ENCODE results near the gene CILP. TPM values are rescaled to one million over a fixed set of nuclear protein-coding genes. Genes with fewer than 3 reads are reported as not detected.

CILP gene
- total RNA-seq, 1 experiment from 2014 or later = 0.08 TPM

DNA sequence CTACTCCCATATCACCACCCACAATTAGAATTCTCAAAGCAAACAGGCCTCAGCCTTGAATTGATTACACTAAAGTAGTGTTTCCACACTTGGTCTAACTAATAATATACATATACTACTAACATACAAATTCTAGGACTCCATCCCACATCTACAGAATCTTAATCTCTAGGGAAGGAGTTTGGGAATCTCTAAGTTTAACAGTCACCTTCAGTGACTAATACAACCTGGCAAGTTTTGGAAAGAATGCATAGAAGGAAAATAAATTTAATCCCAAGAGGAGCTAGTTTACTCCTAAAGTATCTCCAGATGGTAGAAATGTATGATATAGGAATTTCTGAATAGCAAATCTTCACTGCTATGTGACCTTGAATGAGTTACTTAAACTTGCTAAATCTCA, 35.2 kb downstream of the CILP start:
- POLR2A ChIA-PET = interaction anchor here (0.6 kb wide), 1 partner anchor 274 kb away, joined by 5 read pairs; no protein-coding TSS in a partner anchor
- Histone ChIP-seq H3K4me3 (ENCODE audit: low read depth in 2 of 2, low read length in 2 of 2) (no peak overlapping the region), H3K9me3 (ENCODE audit: control insufficient read depth, insufficient read depth, low read depth, low read length) (no peaks in the 10 kb centered on the region), H3K27ac (ENCODE audit: low read length) (no peak overlapping the region), H3K4me1 (ENCODE audit: control insufficient read depth, insufficient read depth, low read length) (no peaks in the 10 kb centered on the region), H3K27me3 (ENCODE audit: control insufficient read depth, insufficient read depth, low read length) (no peaks in the 10 kb centered on the region), H3K36me3 (ENCODE audit: control insufficient read depth, insufficient read depth, low read length) (peaks cover 26% of the 10 kb centered on the region)
- no peak for TF ChIP-seq SIN3A (IDR thresholded peaks at IDR 0.05; ENCODE audit: borderline replicate concordance, insufficient read depth, low read depth, low read length)
- TF ChIP-seq, protein P1, sequence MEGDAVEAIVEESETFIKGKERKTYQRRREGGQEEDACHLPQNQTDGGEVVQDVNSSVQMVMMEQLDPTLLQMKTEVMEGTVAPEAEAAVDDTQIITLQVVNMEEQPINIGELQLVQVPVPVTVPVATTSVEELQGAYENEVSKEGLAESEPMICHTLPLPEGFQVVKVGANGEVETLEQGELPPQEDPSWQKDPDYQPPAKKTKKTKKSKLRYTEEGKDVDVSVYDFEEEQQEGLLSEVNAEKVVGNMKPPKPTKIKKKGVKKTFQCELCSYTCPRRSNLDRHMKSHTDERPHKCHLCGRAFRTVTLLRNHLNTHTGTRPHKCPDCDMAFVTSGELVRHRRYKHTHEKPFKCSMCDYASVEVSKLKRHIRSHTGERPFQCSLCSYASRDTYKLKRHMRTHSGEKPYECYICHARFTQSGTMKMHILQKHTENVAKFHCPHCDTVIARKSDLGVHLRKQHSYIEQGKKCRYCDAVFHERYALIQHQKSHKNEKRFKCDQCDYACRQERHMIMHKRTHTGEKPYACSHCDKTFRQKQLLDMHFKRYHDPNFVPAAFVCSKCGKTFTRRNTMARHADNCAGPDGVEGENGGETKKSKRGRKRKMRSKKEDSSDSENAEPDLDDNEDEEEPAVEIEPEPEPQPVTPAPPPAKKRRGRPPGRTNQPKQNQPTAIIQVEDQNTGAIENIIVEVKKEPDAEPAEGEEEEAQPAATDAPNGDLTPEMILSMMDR (IDR thresholded peaks at IDR 0.05) = no peak
- TF ChIP-seq POLR2AphosphoS5 (IDR thresholded peaks at IDR 0.05; ENCODE audit: low read depth, low read length) = no peak
- TF ChIP-seq, protein P2, sequence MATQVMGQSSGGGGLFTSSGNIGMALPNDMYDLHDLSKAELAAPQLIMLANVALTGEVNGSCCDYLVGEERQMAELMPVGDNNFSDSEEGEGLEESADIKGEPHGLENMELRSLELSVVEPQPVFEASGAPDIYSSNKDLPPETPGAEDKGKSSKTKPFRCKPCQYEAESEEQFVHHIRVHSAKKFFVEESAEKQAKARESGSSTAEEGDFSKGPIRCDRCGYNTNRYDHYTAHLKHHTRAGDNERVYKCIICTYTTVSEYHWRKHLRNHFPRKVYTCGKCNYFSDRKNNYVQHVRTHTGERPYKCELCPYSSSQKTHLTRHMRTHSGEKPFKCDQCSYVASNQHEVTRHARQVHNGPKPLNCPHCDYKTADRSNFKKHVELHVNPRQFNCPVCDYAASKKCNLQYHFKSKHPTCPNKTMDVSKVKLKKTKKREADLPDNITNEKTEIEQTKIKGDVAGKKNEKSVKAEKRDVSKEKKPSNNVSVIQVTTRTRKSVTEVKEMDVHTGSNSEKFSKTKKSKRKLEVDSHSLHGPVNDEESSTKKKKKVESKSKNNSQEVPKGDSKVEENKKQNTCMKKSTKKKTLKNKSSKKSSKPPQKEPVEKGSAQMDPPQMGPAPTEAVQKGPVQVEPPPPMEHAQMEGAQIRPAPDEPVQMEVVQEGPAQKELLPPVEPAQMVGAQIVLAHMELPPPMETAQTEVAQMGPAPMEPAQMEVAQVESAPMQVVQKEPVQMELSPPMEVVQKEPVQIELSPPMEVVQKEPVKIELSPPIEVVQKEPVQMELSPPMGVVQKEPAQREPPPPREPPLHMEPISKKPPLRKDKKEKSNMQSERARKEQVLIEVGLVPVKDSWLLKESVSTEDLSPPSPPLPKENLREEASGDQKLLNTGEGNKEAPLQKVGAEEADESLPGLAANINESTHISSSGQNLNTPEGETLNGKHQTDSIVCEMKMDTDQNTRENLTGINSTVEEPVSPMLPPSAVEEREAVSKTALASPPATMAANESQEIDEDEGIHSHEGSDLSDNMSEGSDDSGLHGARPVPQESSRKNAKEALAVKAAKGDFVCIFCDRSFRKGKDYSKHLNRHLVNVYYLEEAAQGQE (IDR thresholded peaks at IDR 0.05; ENCODE audit: insufficient read depth in 1 of 2, low read depth in 2 of 2, low read length in 1 of 2) = no peak
- no peak for TF ChIP-seq TCF7L2 (IDR thresholded peaks at IDR 0.05; ENCODE audit: low read depth, low read length)
- no TSS peak for BruUV-seq (replicated peaks)
- in situ Hi-C loops (cut with HindIII; ENCODE audit: low pct_unique_long_range_greater_than_20kb, low sequenced_read_pairs) (no loop called here), intact Hi-C loops (cut with micrococcal nuclease; ENCODE audit: unreplicated experiment) (no loop called here)
- no peak for DNase-seq (ENCODE audit: low read depth, low spot score)
- ATAC-seq = no peak
- CTCF ChIA-PET = no interaction called here

DNA sequence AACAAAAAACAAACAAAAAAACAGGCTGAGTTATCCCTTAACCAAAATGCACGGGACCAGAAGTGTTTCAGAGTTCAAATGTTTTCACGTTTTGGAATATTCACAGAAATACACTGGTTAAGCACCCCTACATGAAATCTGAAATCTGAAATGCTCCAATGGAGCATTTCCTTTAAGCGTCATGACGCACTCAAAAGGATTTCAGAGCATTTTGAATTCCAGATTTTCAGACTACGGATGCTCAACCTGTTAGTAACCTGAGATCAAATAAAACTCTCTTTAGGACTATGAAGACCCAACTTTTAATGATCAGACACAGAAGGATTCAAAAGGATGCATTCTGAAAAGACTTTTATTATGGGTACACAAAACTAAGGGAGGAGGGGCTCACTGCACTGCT, 35.8 kb downstream of the CILP start:
- no peak for DNase-seq (ENCODE audit: low read depth, low spot score)
- Histone ChIP-seq H3K4me3 (ENCODE audit: low read depth in 2 of 2, low read length in 2 of 2) (no peak overlapping the region), H3K4me1 (ENCODE audit: control insufficient read depth, insufficient read depth, low read length) (no peaks in the 10 kb centered on the region), H3K27ac (ENCODE audit: low read length) (no peak overlapping the region), H3K9me3 (ENCODE audit: control insufficient read depth, insufficient read depth, low read depth, low read length) (no peaks in the 10 kb centered on the region), H3K27me3 (ENCODE audit: control insufficient read depth, insufficient read depth, low read length) (no peaks in the 10 kb centered on the region), H3K36me3 (ENCODE audit: control insufficient read depth, insufficient read depth, low read length) (peaks cover 26% of the 10 kb centered on the region)
- intact Hi-C loops (cut with micrococcal nuclease; ENCODE audit: unreplicated experiment) (no loop called here), in situ Hi-C loops (cut with HindIII; ENCODE audit: low pct_unique_long_range_greater_than_20kb, low sequenced_read_pairs) (no loop called here)
- CTCF ChIA-PET = no interaction called here
- ATAC-seq = no peak
- BruUV-seq (replicated peaks) = no TSS peak
- TF ChIP-seq TCF7L2 (IDR thresholded peaks at IDR 0.05; ENCODE audit: low read depth, low read length) = no peak
- POLR2A ChIA-PET = interaction anchor here (0.6 kb wide), 1 partner anchor 31 kb away, joined by 8 read pairs; no protein-coding TSS in a partner anchor

DNA sequence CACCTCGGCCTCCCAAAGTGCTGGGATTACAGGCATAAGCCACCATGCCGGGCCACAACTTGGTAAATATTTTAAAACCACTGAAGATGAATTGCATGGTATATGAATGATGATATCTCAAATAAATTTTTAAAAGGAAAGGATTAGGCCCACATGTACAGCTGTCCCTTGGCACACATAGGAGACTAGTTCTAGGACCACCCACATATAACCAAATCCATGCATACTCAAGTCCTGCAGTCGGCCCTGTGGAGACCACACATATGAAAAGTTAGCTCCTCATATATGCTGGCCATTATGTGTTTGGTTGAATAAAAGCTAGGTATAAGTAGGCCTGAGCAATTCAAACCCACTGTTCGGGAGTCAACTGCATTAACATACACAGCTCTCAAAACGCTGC, 36.8 kb downstream of the CILP start:
- H3K9me3 ChIP-seq (ENCODE audit: control insufficient read depth, insufficient read depth, low read depth, low read length) = no peaks in the 10 kb centered on the region
- no peak overlapping the region for H3K4me3 ChIP-seq (ENCODE audit: low read depth in 2 of 2, low read length in 2 of 2)
- BruUV-seq (replicated peaks) = TSS peak; percentile 43
- intact Hi-C loops (cut with micrococcal nuclease; ENCODE audit: unreplicated experiment) (no loop called here), in situ Hi-C loops (cut with HindIII; ENCODE audit: low pct_unique_long_range_greater_than_20kb, low sequenced_read_pairs) (no loop called here)
- TF ChIP-seq POLR2AphosphoS5 (IDR thresholded peaks at IDR 0.05; ENCODE audit: low read depth, low read length) (no peak), SIN3A (IDR thresholded peaks at IDR 0.05; ENCODE audit: borderline replicate concordance, insufficient read depth, low read depth, low read length) (no peak), TCF7L2 (IDR thresholded peaks at IDR 0.05; ENCODE audit: low read depth, low read length) (no peak)
- TF ChIP-seq, protein P2 (IDR thresholded peaks at IDR 0.05; ENCODE audit: insufficient read depth in 1 of 2, low read depth in 2 of 2, low read length in 1 of 2) = no peak
- TF ChIP-seq, protein P1 (IDR thresholded peaks at IDR 0.05) = no peak
- ATAC-seq (no peak), DNase-seq (ENCODE audit: low read depth, low spot score) (no peak)
- CTCF ChIA-PET = no interaction called here
- peaks cover 20% of the 10 kb centered on the region for H3K36me3 ChIP-seq (ENCODE audit: control insufficient read depth, insufficient read depth, low read length)
- POLR2A ChIA-PET = no interaction called here
- no peak overlapping the region for H3K27ac ChIP-seq (ENCODE audit: low read length)
- H3K4me1 ChIP-seq (ENCODE audit: control insufficient read depth, insufficient read depth, low read length) = no peaks in the 10 kb centered on the region
- H3K27me3 ChIP-seq (ENCODE audit: control insufficient read depth, insufficient read depth, low read length) = no peaks in the 10 kb centered on the region
